ENCODE results near the gene NUDCD2.

DNA sequence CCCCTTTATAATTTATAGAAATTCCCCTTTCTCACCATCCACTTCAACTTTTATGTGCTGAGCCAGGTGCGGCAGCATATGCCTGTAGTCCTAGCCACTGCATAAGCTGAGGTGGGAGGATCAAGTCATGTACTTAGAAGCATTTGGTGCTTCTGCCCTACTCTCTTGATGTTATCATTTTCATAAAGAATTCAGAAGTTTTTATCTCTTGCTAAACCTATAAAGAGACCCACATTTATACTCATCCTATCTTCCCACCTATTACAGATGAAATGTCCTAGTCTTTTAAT, 19.0 kb upstream of the NUDCD2 start:
- TF ChIP-seq GATA2 (IDR thresholded peaks at IDR 0.05; ENCODE audit: low read depth, low read length) (no peak), GATA3 (IDR thresholded peaks at IDR 0.05; ENCODE audit: low read depth, low read length) (no peak)

All from SH-SY5Y (cell line).